Raji (cell line): Measurements from ENCODE around the gene PTPRN2.

Experiments used
- POLR2A ChIP-seq: IDR thresholded peaks from 2 replicates; pipeline ENCODE4 v1.6.1; 2011; ENCODE audit warnings: low read depth, low read length, control low read depth; ENCODE audit not compliant: insufficient read depth

PTPRN2 gene

GRCh38 chr7:157964016-157964415 lies 623.6 kb downstream of the PTPRN2 start:
- no peak for TF ChIP-seq POLR2A

- no peak for TF ChIP-seq POLR2A
Measured at GRCh38 chr7:157963526-157963925, 624.1 kb downstream of the PTPRN2 start.

GRCh38 chr7:157962458-157963306 lies 624.9 kb downstream of the PTPRN2 start:
- no peak for TF ChIP-seq POLR2A

- TF ChIP-seq POLR2A, result no peak
Measured at GRCh38 chr7:157961731-157962457, 625.7 kb downstream of the PTPRN2 start.

GRCh38 chr7:157955348-157955999 lies 632.1 kb downstream of the PTPRN2 start:
- TF ChIP-seq POLR2A, result no peak

GRCh38 chr7:157954901-157955300 lies 632.7 kb downstream of the PTPRN2 start:
- TF ChIP-seq POLR2A, result no peak

GRCh38 chr7:157952841-157953645 lies 634.6 kb downstream of the PTPRN2 start:
- no peak for TF ChIP-seq POLR2A

GRCh38 chr7:157952050-157952667 lies 635.5 kb downstream of the PTPRN2 start:
- no peak for TF ChIP-seq POLR2A

GRCh38 chr7:157951300-157952049 lies 636.1 kb downstream of the PTPRN2 start:
- TF ChIP-seq POLR2A, result no peak

GRCh38 chr7:157949711-157950110 lies 637.9 kb downstream of the PTPRN2 start:
- TF ChIP-seq POLR2A, result no peak

- TF ChIP-seq POLR2A, result no peak
Measured at GRCh38 chr7:157947504-157947903, 640.1 kb downstream of the PTPRN2 start.

- TF ChIP-seq POLR2A, result no peak
Measured at GRCh38 chr7:157946398-157947060, 641.1 kb downstream of the PTPRN2 start.

- TF ChIP-seq POLR2A, result no peak
Measured at GRCh38 chr7:157945401-157945800, 642.2 kb downstream of the PTPRN2 start.
